GM12864 (cell line): ENCODE measurements around the gene DOCK8.

Experiments
- DNase-seq: peaks from one replicate; pipeline ENCODE4 v3.0.0-alpha.2; 2011; ENCODE audit warnings: low read depth
- H3K4me3 ChIP-seq: 2 replicates; pipeline ENCODE4 v1.5.1; 2011; ENCODE audit warnings: mild to moderate bottlenecking, low read depth, low read length, control low read depth
- TF ChIP-seq, protein P1 (sequence below): IDR thresholded peaks from 2 replicates; pipeline ENCODE4 v1.5.1; 2011; ENCODE audit warnings: low read depth, mild to moderate bottlenecking, moderate library complexity, low read length, control low read depth, inconsistent platforms; ENCODE audit errors: missing control alignments

Gene DOCK8

DNA sequence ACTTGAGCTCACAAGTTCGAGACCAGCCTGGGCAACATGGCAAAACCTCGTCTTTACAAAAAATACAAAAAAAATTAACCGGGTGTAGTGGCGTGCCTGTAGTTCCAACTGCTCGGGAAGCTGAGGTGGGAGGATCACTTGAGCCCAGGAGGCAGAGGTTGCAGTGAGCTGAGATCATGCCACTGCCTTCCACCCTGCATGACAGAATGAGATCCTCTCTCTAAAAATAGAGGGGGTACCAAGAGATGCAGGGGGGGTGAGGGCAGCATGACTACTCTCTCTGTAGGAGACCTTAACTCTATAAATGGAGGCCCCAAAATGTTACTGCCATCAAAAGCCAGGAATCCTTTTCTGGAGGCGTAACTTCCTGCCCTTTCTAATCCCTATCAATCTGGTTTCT lies 243.9 kb downstream of the DOCK8 start:
- no peak overlapping the region for H3K4me3 ChIP-seq
- DNase-seq = no peak
- TF ChIP-seq, protein P1, sequence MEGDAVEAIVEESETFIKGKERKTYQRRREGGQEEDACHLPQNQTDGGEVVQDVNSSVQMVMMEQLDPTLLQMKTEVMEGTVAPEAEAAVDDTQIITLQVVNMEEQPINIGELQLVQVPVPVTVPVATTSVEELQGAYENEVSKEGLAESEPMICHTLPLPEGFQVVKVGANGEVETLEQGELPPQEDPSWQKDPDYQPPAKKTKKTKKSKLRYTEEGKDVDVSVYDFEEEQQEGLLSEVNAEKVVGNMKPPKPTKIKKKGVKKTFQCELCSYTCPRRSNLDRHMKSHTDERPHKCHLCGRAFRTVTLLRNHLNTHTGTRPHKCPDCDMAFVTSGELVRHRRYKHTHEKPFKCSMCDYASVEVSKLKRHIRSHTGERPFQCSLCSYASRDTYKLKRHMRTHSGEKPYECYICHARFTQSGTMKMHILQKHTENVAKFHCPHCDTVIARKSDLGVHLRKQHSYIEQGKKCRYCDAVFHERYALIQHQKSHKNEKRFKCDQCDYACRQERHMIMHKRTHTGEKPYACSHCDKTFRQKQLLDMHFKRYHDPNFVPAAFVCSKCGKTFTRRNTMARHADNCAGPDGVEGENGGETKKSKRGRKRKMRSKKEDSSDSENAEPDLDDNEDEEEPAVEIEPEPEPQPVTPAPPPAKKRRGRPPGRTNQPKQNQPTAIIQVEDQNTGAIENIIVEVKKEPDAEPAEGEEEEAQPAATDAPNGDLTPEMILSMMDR = no peak

DNA sequence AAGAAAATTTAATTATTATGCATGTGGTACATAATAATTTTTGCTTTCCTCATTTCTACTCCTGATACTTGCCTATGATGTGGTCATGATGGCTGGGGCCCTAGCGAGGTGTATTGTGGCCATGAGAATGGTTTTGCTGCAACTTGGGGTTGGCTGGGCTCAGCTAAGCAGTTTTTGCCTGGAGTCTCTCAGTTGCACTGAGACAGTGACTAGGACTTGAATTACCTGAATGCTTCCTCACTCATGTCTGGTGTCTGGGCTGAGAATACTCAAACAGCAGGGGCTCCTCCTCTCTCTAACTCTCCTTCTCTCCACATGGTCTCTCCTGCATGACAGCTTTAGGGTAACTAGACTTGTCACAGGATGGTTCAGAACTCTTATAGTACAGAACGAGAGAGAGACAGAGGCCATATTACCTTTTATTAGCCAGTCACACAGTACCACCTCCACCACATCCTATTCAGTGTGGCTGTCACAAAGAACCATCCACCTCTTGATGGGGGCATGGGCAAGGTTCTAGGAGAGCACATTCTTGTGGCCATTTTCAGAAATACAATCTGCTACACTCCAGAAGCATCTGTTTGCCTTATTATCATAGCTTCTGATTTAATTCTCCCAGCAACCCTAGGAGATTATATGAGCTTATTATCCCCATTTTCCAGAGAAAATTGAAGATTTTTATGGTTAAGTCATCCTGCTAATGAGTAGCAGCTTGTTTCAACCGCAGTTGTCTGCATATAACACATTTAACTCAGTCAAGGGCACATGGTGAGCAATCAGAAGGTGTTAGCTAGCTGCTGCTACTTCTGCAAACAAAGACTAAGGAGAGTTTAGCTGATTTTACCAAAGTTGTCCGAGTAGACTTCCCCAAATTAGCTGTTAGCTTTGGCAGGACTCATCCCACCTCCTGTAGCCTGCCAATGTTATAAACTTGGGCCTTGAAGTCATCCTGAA lies 245.1 kb downstream of the DOCK8 start:
- TF ChIP-seq, protein P1 = no peak
- DNase-seq = no peak
- no peak overlapping the region for H3K4me3 ChIP-seq

DNA sequence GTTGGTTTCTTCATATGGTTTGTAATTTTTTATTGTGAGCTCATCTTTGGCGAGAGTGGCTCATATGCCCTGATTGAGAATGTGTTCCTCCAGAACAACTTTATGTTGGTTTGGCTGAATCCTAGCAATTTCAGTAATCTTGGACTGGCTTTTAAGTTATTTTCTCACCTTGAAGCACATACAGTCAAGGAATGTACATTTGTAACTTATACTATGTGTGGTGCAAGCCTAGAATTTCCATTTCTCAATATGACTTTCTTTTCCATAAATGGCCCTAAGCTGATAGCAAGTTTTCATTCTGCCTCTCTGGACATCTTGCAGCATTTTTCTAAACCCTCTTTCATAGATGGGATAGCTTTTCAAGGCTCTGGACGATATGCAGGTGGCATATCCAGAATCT lies 247.5 kb downstream of the DOCK8 start:
- TF ChIP-seq, protein P1 = no peak
- no peak for DNase-seq
- H3K4me3 ChIP-seq = no peak overlapping the region

DNA sequence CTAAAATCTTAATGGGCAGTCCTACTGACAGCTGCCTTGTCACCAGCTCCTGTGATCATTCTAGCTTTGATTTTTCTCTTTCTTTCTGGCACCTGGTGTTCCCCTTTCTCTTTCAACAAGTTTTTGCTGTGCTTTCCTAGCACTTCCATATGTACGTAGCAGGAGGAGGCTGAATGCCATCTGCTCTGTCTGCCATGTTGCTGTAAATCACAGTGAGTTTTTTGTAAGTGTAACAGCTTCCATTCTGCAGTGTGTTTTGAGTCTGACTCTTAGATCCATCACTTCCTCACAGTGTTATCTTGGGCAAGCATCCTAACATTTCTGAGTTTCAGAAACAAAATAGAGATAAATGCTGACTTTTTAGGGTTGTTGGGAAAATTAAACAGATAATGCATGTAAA lies 247.9 kb downstream of the DOCK8 start:
- TF ChIP-seq, protein P1 = no peak
- no peak overlapping the region for H3K4me3 ChIP-seq
- no peak for DNase-seq

DNA sequence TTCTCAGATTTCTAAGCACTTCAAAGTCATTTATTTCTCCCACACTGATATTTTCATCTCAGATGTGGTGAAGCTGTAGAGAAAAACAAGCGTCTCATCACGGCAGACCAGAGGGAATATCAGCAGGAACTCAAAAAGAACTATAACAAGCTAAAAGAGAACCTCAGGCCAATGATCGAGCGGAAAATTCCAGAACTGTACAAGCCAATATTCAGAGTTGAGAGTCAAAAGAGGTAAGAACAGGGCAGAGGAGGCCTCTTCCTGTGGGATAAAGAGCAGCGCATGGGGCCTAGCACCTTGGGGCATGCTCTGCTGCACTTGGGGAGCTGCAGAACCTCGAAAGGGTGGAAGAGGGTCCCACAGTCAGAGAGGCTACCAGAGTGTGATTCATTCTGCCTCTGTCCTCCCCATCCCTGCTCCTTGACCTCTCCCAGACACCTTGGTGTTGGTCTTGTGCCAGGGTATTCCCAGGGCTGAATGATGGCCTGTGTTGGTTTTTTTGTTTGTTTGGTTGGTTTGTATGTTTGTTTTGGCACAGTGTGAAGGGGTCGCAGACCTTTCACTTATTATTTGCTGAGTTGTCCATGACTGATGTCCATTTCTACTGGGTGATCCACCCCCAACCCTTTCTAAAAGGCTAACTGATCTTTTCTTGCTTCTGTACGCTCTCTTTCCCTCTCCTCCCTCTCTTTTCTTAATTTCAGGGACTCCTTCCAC lies 248.9 kb downstream of the DOCK8 start:
- TF ChIP-seq, protein P1 = no peak
- no peak overlapping the region for H3K4me3 ChIP-seq
- no peak for DNase-seq

DNA sequence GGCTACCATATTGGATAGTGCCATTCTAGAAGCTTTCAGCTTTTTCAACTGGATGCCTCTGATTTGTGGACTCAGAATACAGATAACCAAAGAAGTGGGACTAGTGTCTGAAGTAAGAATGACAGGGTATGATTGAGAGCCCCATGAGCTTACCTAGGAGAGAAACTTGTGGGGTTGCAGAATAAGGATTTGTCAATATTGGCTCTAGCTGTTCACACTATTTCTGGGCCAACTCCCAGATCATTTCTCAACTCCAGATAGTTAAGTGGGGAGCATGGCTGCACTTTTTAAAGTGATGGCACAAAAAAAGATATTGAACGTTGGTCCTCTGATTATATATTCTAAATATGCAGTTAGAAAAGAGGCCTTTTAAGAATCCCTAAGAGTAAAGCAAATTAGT lies 252.1 kb downstream of the DOCK8 start:
- TF ChIP-seq, protein P1 = no peak
- no peak for DNase-seq
- no peak overlapping the region for H3K4me3 ChIP-seq
